ENCODE measurements around the gene AMIGO1. TPM values are rescaled to one million over a fixed set of nuclear protein-coding genes. Genes with fewer than 3 reads are reported as not detected.

The AMIGO1 gene
- total RNA-seq, 1 donor from 2014 or later = 8.0 TPM

- H3K4me1 Mint-ChIP-seq (ENCODE audit: low read depth, unreplicated experiment) = peaks cover 59% of the 10 kb centered on the region
- no peaks in the 10 kb centered on the region for H3K36me3 Mint-ChIP-seq (ENCODE audit: unreplicated experiment)
- H3K27ac Mint-ChIP-seq (ENCODE audit: unreplicated experiment) = peak overlapping the region; percentile 97
Observed at GRCh38 chr1:109531380-109531779, 21.9 kb upstream of the AMIGO1 start.

GRCh38 chr1:109530457-109531087 lies 21.0 kb upstream of the AMIGO1 start:
- Mint-ChIP-seq H3K4me3 (ENCODE audit: unreplicated experiment) (peak overlapping the region; percentile 69), H3K9me3 (ENCODE audit: unreplicated experiment) (peaks cover 35% of the 10 kb centered on the region), H3K27me3 (ENCODE audit: unreplicated experiment) (peaks cover 37% of the 10 kb centered on the region), H3K36me3 (ENCODE audit: unreplicated experiment) (no peaks in the 10 kb centered on the region), H3K27ac (ENCODE audit: unreplicated experiment) (peak overlapping the region; percentile 97), H3K4me1 (ENCODE audit: low read depth, unreplicated experiment) (peaks cover 65% of the 10 kb centered on the region)
- peak; percentile 12 for TF ChIP-seq CTCF (IDR thresholded peaks at IDR 0.05; ENCODE audit: partially characterized antibody, unreplicated experiment)
- peak; percentile 93 for DNase-seq

More at GRCh38 chr1:109531380-109531779, 21.9 kb upstream of the AMIGO1 start:
- Mint-ChIP-seq H3K4me3 (ENCODE audit: unreplicated experiment) (peak overlapping the region; percentile 69), H3K9me3 (ENCODE audit: unreplicated experiment) (peaks cover 34% of the 10 kb centered on the region), H3K27me3 (ENCODE audit: unreplicated experiment) (peaks cover 34% of the 10 kb centered on the region)
- DNase-seq = peak; percentile 27
- no peak for TF ChIP-seq CTCF (IDR thresholded peaks at IDR 0.05; ENCODE audit: partially characterized antibody, unreplicated experiment)

GRCh38 chr1:109529881-109530456 lies 20.4 kb upstream of the AMIGO1 start:
- peaks cover 34% of the 10 kb centered on the region for H3K27me3 Mint-ChIP-seq (ENCODE audit: unreplicated experiment)
- no peak for TF ChIP-seq CTCF (IDR thresholded peaks at IDR 0.05; ENCODE audit: partially characterized antibody, unreplicated experiment)
- DNase-seq = peak; percentile 41
- peaks cover 65% of the 10 kb centered on the region for H3K4me1 Mint-ChIP-seq (ENCODE audit: low read depth, unreplicated experiment)
- H3K36me3 Mint-ChIP-seq (ENCODE audit: unreplicated experiment) = no peaks in the 10 kb centered on the region
- H3K4me3 Mint-ChIP-seq (ENCODE audit: unreplicated experiment) = peak overlapping the region; percentile 69
- H3K27ac Mint-ChIP-seq (ENCODE audit: unreplicated experiment) = peak overlapping the region; percentile 97
- peaks cover 37% of the 10 kb centered on the region for H3K9me3 Mint-ChIP-seq (ENCODE audit: unreplicated experiment)

- Mint-ChIP-seq H3K4me1 (ENCODE audit: low read depth, unreplicated experiment) (peaks cover 66% of the 10 kb centered on the region), H3K36me3 (ENCODE audit: unreplicated experiment) (peaks cover 6% of the 10 kb centered on the region), H3K27ac (ENCODE audit: unreplicated experiment) (peak overlapping the region; percentile 97), H3K4me3 (ENCODE audit: unreplicated experiment) (no peak overlapping the region), H3K9me3 (ENCODE audit: unreplicated experiment) (peaks cover 39% of the 10 kb centered on the region), H3K27me3 (ENCODE audit: unreplicated experiment) (peaks cover 36% of the 10 kb centered on the region)
- DNase-seq = no peak
- no peak for TF ChIP-seq CTCF (IDR thresholded peaks at IDR 0.05; ENCODE audit: partially characterized antibody, unreplicated experiment)
Observed at GRCh38 chr1:109528712-109529111, 19.2 kb upstream of the AMIGO1 start.
